H9 (cell line): ENCODE measurements around the gene PTGIR. TPM values are rescaled to one million over a fixed set of nuclear protein-coding genes. Genes with fewer than 3 reads are reported as not detected.
A peak's percentile ranks its signal among the peaks of the same experiment; 100 is the strongest.

Experiments
- DNase-seq: peaks from one replicate; pipeline ENCODE4 v3.0.0-alpha.2; 2017
- H2AFZ ChIP-seq: one replicate; pipeline ENCODE4 v1.6.1; 2013; ENCODE audit warnings: mild to moderate bottlenecking, low read length, control low read depth, moderate library complexity
- H2AK5ac ChIP-seq: 2 replicates; pipeline ENCODE4 v1.6.1; 2013; ENCODE audit warnings: low read length, control low read depth, mixed read lengths; ENCODE audit not compliant: insufficient read length
- H2BK120ac ChIP-seq: one replicate; pipeline ENCODE4 v1.6.1; 2013; ENCODE audit warnings: low read depth, mild to moderate bottlenecking, low read length, control low read depth, inconsistent platforms; ENCODE audit not compliant: poor library complexity, severe bottlenecking
- H2BK12ac ChIP-seq: 2 replicates; pipeline ENCODE4 v1.6.1; 2013; ENCODE audit warnings: low read length, control low read depth, mixed read lengths, low read depth; ENCODE audit not compliant: insufficient read length
- H2BK15ac ChIP-seq: 2 replicates; pipeline ENCODE4 v1.6.1; 2013; ENCODE audit warnings: low read depth, low read length, control low read depth
- H2BK20ac ChIP-seq: one replicate; pipeline ENCODE4 v1.6.1; 2013; ENCODE audit warnings: low read depth, mild to moderate bottlenecking, low read length, control low read depth, inconsistent platforms; ENCODE audit not compliant: poor library complexity, severe bottlenecking
- H2BK5ac ChIP-seq: 2 replicates; pipeline ENCODE4 v1.6.1; 2013; ENCODE audit warnings: low read length, control low read depth, mixed read lengths; ENCODE audit not compliant: insufficient read length
- H3K14ac ChIP-seq: 2 replicates; pipeline ENCODE4 v1.6.1; 2013; ENCODE audit warnings: low read length, control low read depth; ENCODE audit not compliant: insufficient read depth
- H3K18ac ChIP-seq: 2 replicates; pipeline ENCODE4 v1.6.1; 2013; ENCODE audit warnings: low read depth, mild to moderate bottlenecking, mixed read lengths, low read length, control low read depth; ENCODE audit not compliant: insufficient read length
- H3K23ac ChIP-seq: 2 replicates; pipeline ENCODE4 v1.6.1; 2013; ENCODE audit warnings: low read length, control low read depth, mixed read lengths, low read depth; ENCODE audit not compliant: insufficient read length
- H3K23me2 ChIP-seq: 2 replicates; pipeline ENCODE4 v1.6.1; 2013; ENCODE audit warnings: low read depth, mild to moderate bottlenecking, mixed read lengths, low read length, control low read depth; ENCODE audit not compliant: insufficient read length, poor library complexity, severe bottlenecking
- H3K27ac ChIP-seq: 2 replicates; pipeline ENCODE4 v1.5.1; 2013; ENCODE audit warnings: low read length, control low read depth, mixed read lengths, low read depth; ENCODE audit not compliant: insufficient read length
- H3K27me3 ChIP-seq: 2 replicates; pipeline ENCODE4 v1.6.1; 2013; ENCODE audit warnings: low read length, control low read depth, inconsistent platforms; ENCODE audit not compliant: insufficient read depth
- H3K4ac ChIP-seq: 2 replicates; pipeline ENCODE4 v1.6.1; 2013; ENCODE audit warnings: low read depth, mild to moderate bottlenecking, control low read depth, inconsistent platforms, low read length, moderate library complexity
- H3K4me1 ChIP-seq: 2 replicates; pipeline ENCODE4 v1.6.1; 2013; ENCODE audit warnings: low read length, control low read depth, inconsistent platforms; ENCODE audit not compliant: insufficient read depth
- H3K4me2 ChIP-seq: 2 replicates; pipeline ENCODE4 v1.6.1; 2013; ENCODE audit warnings: low read length, control low read depth, mixed read lengths; ENCODE audit not compliant: insufficient read length, insufficient read depth
- H3K56ac ChIP-seq: 2 replicates; pipeline ENCODE4 v1.6.1; 2013; ENCODE audit warnings: low read depth, mild to moderate bottlenecking, mixed read lengths, low read length, control low read depth; ENCODE audit not compliant: insufficient read length
- H3K79me1 ChIP-seq: 2 replicates; pipeline ENCODE4 v1.6.1; 2013; ENCODE audit warnings: low read depth, mild to moderate bottlenecking, moderate library complexity, low read length, control low read depth, inconsistent platforms; ENCODE audit not compliant: insufficient read depth, poor library complexity, severe bottlenecking
- H3K79me2 ChIP-seq: 2 replicates; pipeline ENCODE4 v1.6.1; 2013; ENCODE audit warnings: low read length, control low read depth, inconsistent platforms; ENCODE audit not compliant: insufficient read depth
- H3K9ac ChIP-seq: 2 replicates; pipeline ENCODE4 v1.6.1; 2013; ENCODE audit warnings: low read length, control low read depth, mixed read lengths; ENCODE audit not compliant: insufficient read length; ENCODE audit errors: extremely low read depth
- H3K9me3 ChIP-seq: one replicate; pipeline ENCODE4 v1.6.1; 2013; ENCODE audit warnings: low read depth, low read length, inconsistent platforms; ENCODE audit not compliant: control insufficient read depth
- H3T11ph ChIP-seq: one replicate; pipeline ENCODE4 v1.6.1; 2013; ENCODE audit warnings: mild to moderate bottlenecking, low read length, control low read depth, inconsistent platforms
- H4K20me1 ChIP-seq: one replicate; pipeline ENCODE4 v1.6.1; 2013; ENCODE audit not compliant: control insufficient read depth, insufficient read length, insufficient read depth
- H4K5ac ChIP-seq: 2 replicates; pipeline ENCODE4 v1.6.1; 2013; ENCODE audit warnings: low read depth, mild to moderate bottlenecking, mixed read lengths, low read length, control low read depth; ENCODE audit not compliant: insufficient read length
- H4K8ac ChIP-seq: replicated peaks from 2 replicates; pipeline ENCODE4 v1.6.1; 2013; ENCODE audit warnings: low read length, control low read depth, mixed read lengths, low read depth; ENCODE audit not compliant: insufficient read length
- H4K91ac ChIP-seq: 2 replicates; pipeline ENCODE4 v1.6.1; 2013; ENCODE audit warnings: low read depth, mild to moderate bottlenecking, moderate library complexity, mixed read lengths, low read length, control low read depth; ENCODE audit not compliant: insufficient read length
- H3K27ac Mint-ChIP-seq, 3 experiments: 2 replicates in 2 of 3; 3 replicates in 1 of 3; pipeline ENCODE4 v1.8.0; 2020 to 2021; ENCODE audit warnings: mixed read lengths in 3 of 3, mild to moderate bottlenecking in 1 of 3, moderate library complexity in 1 of 3
- H3K27me3 Mint-ChIP-seq: 2 replicates; pipeline ENCODE4 v1.8.0; 2021; ENCODE audit warnings: low read depth, mild to moderate bottlenecking, moderate library complexity, mixed read lengths
- H3K36me3 Mint-ChIP-seq, 3 experiments: 2 replicates in 2 of 3; 3 replicates in 1 of 3; pipeline ENCODE4 v1.8.0; 2020 to 2021; ENCODE audit warnings: low read depth in 3 of 3, mixed read lengths in 3 of 3; ENCODE audit not compliant: insufficient read depth in 1 of 3
- H3K4me1 Mint-ChIP-seq, 2 experiments: 2 replicates each; pipeline ENCODE4 v1.8.0; 2020; ENCODE audit warnings: mixed read lengths in 2 of 2
- H3K4me3 Mint-ChIP-seq, 2 experiments: 2 replicates in 1 of 2; 3 replicates in 1 of 2; pipeline ENCODE4 v1.8.0; 2020 to 2021; ENCODE audit warnings: mild to moderate bottlenecking in 2 of 2, mixed read lengths in 2 of 2, moderate library complexity in 1 of 2
- H3K9me3 Mint-ChIP-seq, 2 experiments: 2 replicates in 1 of 2; 3 replicates in 1 of 2; pipeline ENCODE4 v1.8.0; 2020; ENCODE audit warnings: mild to moderate bottlenecking in 2 of 2, mixed read lengths in 2 of 2, moderate library complexity in 1 of 2
- CTCF ChIP-seq: fragments of 200-600 bp; sonication (generic); conservative IDR thresholded peaks from 3 replicates; pipeline ENCODE4 v1.8.0; 2021; ENCODE audit warnings: antibody characterized with exemption, mild to moderate bottlenecking
- WGBS: extraction: QIAGEN DNeasy Blood & Tissue Kit; methylation state at CpG from one replicate; pipeline ENCODE4 v1.1.7; 2013; ENCODE audit warnings: missing lambda C conversion rate, low lambda C conversion rate, mixed read lengths; ENCODE audit not compliant: insufficient read length; ENCODE audit errors: extremely low coverage; 5-methylcytosine and 5-hydroxymethylcytosine counted together
- total RNA-seq: library from RNA; stranded (reverse); gene quantifications from 2 replicates; pipeline ENCODE4 v1.2.1, GENCODE V29; 2021

PTGIR gene
- total RNA-seq, 1 experiment from 2014 or later = not detected

- Histone ChIP-seq H4K8ac (no peak overlapping the region), H3K9ac (no peak overlapping the region), H3K27ac (no peak overlapping the region), H3K27me3 (peaks cover 18% of the 10 kb centered on the region; the same call in 1 of the 2 replicates), H4K91ac (no peak overlapping the region), H3T11ph (no peak overlapping the region), H2BK12ac (no peak overlapping the region), H3K79me1 (no peaks in the 10 kb centered on the region), H3K4me1 (no peaks in the 10 kb centered on the region), H2BK120ac (no peak overlapping the region), H2BK15ac (no peak overlapping the region), H3K14ac (no peak overlapping the region; the same call in 1 of the 2 replicates), H3K23ac (no peak overlapping the region), H4K5ac (no peak overlapping the region), H2AFZ (no peak overlapping the region), H3K9me3 (no peaks in the 10 kb centered on the region), H3K18ac (no peak overlapping the region), H2BK20ac (no peak overlapping the region), H3K23me2 (peaks cover 17% of the 10 kb centered on the region), H3K79me2 (no peaks in the 10 kb centered on the region), H3K4me2 (peak overlapping the region; percentile 63), H2AK5ac (no peak overlapping the region), H4K20me1 (no peaks in the 10 kb centered on the region), H3K56ac (no peak overlapping the region), H2BK5ac (no peak overlapping the region), H3K4ac (no peak overlapping the region)
- H3K27me3 Mint-ChIP-seq = peaks cover 54% of the 10 kb centered on the region
- no peaks in the 10 kb centered on the region for H3K36me3 Mint-ChIP-seq
- peaks cover 5 to 13% of the 10 kb centered on the region in 2 experiments for H3K4me1 Mint-ChIP-seq
- H3K9me3 Mint-ChIP-seq = no peaks in the 10 kb centered on the region
- H3K4me3 Mint-ChIP-seq = no peak overlapping the region
- no CpG with 5 or more reads among the region's 49 CpGs for WGBS
- H3K27ac Mint-ChIP-seq = no peak overlapping the region
- DNase-seq = no peak
- no peak for TF ChIP-seq CTCF
Observed at GRCh38 chr19:46639358-46640182, 14.7 kb upstream of the PTGIR start.
